GM19395 (cell line): ENCODE measurements around the gene RCBTB2.
A peak's percentile ranks its signal among the peaks of the same experiment; 100 is the strongest.

Experiments used
- ATAC-seq: cut with Tn5 transposase; IDR thresholded peaks from one replicate; pipeline ENCODE4 v1.9.1; 2021; ENCODE audit warnings: mild to moderate bottlenecking, moderate library complexity; ENCODE audit not compliant: unreplicated experiment

RCBTB2 gene

DNA sequence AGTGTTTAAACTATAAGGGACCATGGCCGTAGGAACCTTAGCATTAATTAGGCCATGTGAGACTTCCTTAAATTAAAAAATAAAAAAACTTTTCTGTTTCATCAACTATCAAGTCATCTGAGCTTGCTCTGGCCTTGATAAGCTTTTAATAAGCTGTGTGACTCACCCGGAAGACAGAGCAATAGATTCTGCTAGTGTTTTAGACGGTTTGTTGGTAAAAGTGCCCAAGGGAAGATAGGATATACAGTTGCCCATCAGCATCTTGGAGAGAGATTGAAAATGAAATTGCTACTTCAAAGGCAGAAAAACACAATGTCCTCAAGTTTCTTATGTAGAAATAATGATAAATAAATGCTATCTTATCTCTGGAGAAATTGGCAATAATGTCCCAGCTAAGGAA, 31.2 kb upstream of the RCBTB2 start:
- ATAC-seq: no peak

DNA sequence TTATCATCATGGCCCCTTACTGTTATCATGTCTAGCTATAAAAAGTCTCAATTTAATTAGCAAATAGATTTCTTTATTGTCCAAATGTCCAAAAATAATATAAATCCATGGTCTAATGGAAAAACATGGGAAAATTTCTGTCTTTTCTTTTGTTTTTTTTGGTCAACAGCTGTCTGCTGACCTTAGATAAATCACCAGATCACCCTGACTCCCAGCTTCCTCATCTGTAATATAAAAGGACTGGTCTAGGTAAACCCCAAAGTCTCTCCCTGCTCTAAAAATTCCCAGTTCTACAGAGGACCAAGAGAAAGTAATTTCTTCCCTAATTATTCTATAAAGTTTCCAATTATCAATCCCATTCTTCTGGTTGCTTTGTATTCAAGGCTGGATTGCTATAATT, 30.7 kb upstream of the RCBTB2 start:
- ATAC-seq: no peak

DNA sequence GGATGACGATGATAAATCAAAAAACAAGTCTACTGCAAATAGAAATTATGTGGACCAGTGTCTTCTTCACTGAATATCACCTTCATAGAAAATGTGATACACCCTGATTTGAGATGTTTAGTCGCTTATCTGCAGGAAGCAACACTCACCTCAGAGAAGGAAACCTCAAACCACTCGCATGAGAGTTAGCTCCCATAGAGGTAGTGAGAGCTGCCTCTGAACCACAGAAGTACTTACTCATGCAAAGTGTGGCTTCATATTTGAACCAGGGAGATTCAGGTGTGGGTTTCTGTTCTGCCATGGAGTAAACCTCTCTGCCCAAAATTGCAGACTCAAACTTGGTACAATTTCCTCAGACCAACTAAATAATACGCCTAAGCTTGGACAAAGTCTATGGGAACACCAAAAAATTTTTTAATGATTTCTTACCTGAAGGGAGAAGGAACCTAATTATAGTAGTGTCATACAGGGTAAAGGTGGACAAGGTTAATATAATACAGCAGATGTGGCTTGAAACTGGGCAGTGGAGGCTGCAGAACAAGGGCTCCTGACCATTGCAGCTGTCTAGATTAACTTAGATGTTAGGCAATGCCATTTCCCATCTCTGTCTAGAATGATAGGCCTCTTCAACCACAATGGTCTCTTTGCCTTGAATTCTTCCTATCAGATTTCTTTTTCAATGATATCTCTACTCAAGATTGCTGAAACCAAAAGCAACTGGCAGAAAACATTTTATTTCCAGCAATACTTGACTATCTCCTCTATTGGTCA, 29.6 kb upstream of the RCBTB2 start:
- ATAC-seq: peak; percentile 98

DNA sequence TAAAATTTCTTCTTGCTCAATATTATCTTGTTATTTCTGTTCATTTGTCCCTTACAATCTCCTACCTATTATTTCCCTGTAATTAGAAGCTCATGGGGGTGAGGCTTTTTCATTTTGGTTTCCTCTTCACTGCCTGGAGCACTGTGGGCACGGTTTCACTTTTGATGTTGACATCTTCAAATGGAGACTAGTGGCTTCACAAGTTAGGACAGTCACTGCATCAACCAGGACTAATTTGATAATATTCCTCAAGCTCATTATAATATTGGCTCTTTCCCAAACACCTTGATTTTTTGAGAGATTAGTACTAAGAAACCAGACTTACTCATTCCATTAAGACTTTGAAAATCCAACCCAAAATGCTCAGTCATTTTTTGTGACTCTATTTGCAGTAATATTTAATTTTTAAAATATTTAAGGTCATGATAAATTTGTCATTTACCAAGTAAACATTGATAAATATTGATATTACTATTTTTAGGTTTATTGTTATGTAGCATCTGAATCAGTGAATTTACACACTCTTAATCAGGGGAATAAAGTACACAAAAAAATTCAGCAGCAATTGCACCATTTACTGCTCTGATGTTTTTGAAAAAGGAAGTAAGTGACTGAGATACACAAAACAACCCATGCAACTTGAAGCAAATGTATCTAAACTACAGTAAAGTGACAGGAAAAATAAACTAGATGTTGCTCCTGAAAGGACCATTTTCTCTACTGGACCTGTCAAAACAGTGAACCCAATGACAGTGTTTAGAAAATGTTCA, 28.8 kb upstream of the RCBTB2 start:
- ATAC-seq: no peak

DNA sequence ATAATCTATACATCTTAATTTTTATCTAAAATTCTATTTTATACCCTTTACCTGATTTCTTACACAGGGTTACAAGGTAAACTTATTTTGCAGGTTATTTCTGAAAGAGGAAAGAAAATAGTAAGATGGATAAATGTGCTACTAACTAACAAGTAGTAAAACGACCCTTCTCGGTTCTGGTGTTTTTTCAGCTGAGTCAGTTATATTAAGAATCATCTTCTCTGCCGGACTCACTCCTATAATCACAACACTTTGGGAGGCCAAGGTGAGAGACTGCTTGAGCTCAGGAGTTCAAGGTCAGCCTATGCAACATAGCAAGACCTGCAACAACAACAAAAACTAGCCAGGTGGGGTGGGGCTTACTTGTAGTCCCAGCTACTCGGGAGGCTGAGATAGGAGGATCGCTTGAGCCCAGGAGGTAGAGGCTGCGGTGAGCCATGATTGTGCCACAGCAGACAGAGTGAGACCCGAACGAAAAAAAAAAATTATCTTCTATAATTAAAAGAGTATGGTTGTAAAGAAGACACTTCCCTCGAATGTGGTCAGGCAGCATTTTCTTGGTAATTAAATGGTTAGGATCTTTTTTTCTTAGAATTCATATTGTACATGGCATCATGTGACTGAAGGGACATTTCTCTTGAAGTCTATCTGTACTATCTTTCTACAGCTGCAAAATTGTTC, 27.9 kb upstream of the RCBTB2 start:
- ATAC-seq: no peak

DNA sequence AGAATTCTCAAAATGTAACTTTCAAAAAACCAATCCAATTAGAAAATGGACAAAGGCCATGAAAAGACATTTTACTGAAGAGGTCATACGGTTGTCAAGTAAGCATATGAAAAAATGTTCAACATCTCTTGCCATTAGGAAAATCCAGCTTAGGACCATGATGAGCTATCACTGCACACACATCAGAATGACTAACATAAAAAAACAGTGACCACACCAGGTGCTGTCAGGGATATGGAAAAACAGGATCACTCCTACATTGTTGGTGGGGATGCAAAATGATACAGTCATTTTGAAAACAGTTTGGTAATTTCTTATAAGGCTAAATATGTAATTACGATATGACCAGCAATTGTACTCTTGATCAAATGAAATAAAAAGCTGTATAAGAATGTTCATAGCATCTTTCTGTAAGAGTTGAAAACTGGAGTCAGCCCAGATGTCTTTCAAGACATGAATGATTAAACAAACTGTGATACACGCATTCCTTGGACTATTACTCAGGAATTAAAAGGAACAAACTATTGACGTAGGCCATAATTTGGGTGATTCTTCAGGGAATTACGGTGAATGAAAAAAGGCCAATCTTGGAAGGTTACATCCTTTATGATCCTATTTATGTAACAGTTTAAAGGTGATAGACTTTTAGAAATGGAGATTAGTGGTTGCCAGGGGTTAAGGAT, 26.9 kb upstream of the RCBTB2 start:
- ATAC-seq: no peak

DNA sequence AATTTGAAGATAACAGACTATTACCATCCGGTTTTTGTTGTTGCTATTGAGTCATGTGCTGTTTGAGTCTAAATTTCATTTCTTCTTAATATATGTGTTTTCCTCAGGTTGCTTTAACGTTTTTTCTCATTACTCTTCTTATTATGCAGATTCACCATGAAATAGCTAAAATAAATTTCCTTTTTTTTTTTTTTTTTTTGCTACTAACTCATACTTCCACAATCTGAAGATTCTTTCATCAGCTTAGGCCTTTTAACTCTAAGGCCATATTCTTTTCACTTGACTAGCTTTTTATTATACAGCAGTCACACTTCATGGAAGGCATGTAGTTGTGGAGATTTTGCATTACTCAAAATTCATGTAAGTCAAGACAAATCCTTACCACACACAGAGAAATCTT, 23.9 kb upstream of the RCBTB2 start:
- no peak for ATAC-seq

DNA sequence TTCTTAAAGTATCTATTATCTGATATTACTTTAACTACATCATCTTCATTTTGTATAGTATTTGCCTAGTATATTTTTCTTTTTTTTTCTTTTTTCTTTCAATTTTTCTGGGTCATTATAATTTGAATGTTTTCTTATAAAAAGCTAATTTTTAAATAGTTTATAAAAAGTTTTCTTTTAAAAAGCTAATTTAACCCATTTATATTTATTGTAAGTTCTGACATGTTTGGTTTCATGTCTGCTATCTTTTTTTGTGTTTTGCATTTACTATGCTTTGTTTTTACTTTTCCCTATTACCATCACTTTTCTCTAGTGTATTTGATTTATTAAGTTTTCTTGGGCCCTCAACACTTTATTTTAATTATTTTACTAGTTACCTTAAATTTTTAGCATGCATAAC, 22.6 kb upstream of the RCBTB2 start:
- ATAC-seq: no peak

DNA sequence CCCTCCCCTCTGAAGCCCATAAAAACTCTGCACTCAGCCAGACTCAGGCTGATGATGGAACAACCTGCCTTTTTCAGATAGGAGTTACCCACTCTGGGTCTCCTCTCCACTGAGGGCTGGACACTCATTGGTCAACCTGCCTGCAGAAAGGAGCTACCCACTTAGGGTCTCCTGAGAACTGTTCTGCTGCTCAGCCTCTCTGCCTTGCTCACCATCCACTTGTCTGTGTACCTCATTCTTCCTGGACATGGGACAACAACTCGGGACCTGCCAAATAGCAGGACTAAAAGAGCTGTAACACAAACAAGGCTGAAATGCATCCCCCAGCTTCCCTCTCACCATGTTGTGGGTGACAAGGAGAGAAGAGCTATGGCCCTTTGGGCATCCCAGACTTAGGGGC, 18.4 kb upstream of the RCBTB2 start:
- ATAC-seq: no peak

DNA sequence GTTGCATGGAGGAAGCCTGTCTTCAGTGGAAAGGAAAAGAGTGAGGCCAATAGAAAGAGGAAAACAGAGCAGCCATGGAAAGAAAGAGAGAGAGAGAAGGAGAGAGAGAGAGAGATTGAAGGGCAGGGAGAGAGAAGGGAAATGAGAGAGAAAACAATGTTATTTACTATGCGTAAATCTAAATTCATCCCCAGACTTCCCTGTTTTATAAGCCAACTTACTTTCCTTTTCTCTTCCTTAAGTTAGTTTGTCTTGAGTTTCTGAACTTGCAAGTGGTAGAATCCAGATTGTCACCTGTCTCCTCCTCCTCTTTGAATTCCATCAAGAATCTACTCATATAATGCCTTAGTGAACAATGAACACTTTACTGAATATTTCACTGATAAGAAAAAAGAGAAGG, 16.8 kb upstream of the RCBTB2 start:
- no peak for ATAC-seq

DNA sequence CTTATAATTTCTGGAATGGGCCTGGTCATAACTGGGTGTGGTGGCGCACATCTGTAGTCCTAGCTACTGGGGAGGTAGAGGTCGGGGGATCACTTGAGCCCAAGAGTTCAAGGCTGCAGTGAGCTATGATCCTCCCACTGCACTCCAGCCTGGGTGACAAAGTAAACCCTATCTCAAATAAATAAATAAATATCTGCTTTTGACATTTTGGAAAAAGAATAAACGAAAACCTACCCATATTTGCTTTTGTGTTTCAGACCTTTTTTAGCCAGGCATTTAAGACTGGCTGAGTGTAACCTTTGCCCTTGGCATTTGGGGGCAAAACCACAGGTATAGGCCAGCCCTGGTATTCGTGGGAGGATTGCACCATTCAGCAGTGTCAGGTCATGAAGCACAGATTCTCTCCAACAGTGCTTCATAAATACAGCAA, 14.8 kb upstream of the RCBTB2 start:
- ATAC-seq: no peak

DNA sequence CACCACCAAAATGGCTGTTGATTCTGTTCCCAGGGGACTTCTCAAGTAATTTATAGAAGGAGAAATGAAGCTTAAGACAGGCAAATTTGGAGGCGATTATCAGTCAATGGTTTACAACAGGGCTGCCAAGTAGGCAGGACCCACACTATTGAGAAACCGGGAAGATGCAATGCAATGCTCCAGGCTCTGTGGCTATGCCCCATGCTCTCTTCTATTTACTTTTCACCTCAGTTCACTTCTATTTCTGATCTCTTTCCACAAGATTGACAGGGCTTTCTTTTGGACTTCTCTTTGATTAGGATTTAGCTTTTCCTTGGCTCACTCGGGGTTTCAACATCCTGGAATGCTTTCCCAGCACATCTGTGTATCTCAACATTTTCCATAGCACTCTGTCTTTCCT, 12.7 kb upstream of the RCBTB2 start:
- ATAC-seq: no peak

DNA sequence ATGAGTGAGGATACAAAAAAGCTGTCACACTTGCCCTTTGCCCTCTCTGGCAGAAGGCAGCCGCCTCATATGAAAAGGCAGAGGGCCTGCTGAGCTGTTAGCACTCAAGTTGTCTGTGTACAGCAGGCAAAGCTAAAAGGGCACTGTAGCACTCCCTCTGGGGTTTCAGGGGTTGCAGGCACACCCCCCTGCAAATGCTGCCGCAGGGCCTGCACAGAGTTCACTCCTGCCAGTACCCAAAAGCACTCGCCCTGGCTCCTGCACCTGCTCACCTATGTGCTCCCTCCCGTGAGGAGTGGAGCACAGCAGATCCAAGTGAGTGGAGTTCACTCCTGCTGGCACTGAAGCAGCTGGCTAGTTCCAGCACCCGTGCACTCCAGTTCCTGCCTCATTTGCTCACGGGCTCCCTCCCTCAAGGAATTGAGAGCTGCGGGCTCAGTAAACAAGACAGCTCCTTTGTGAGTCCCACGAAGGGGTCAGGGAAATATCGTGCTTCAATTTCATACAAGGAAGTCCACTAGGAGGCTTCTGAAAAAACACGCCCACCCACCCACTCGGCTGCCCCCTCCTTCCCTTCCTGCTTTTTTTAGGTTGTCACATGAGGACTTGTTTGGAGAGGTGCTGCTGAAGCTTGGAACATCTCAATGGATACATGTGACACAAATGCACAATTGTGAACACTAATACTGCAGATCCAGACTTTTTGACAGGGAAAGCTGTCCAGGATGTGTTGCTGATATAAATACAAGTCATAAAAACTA, 9.9 kb upstream of the RCBTB2 start:
- ATAC-seq: no peak

DNA sequence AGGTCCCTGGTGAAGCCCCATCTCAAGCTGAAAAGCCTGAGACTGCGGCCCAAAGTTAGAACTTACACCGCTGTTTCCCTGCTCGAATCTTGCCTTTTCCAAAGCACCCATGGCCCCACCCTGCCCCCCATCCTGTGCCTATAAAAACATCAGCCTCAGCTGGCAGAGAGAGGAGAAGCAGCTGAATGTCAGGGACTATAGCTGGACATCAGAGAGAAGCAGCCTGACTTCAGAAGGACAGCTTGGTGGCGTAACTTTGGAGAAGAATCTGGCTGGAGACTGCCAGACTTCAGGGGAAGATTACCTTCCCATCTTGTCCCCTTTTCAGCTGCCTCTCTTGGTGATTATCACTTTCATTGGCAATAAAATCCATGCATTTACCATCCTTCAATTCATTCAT, 9.3 kb upstream of the RCBTB2 start:
- no peak for ATAC-seq

DNA sequence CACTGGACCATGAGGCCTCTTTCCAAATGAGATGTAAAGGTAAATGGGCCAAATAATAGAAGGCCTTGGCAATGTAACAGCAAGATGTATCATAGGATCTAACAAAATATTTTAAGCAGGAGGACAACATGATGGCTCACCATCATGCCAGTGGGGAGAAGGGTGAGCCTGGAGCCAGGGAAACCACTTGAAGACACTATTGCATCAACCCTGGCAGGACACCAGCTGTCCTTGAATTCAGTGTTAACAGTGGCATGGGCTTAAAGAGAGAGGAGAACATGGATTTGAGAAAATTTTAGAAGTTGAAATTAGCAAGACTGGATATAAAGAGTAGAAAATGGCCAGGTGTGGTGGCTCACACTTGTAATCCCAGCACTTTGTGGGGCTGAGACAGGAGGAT, 6.7 kb upstream of the RCBTB2 start:
- ATAC-seq: no peak

DNA sequence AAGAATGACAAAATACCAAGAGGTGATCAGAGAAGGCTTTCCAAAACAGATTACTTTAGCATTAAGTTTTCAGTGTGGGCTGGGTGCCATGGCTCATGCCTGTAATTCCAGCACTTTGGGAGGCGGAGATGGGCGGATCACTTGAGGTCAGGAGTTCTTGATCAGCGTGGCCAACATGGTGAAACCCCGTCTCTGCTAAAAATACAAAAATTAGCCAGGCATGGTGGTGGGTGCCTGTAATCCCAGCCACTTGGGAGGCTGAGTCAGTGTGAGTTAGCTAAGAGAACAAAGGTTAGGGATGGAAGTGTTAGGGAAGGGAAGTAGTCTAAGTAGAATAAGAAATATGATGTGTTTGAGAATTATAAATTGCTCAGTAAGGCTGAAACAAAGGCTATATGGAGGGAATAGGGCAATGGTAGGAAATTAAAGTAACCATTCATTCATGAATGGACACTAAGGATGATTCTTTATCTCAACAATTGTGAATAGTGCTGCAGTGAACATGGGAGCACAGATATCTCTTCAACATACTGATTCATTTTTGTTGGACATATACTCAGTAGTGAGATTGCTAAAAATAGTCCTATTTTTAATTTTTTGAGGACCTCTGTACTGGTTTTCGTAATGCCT, 3.9 kb upstream of the RCBTB2 start:
- ATAC-seq: no peak

DNA sequence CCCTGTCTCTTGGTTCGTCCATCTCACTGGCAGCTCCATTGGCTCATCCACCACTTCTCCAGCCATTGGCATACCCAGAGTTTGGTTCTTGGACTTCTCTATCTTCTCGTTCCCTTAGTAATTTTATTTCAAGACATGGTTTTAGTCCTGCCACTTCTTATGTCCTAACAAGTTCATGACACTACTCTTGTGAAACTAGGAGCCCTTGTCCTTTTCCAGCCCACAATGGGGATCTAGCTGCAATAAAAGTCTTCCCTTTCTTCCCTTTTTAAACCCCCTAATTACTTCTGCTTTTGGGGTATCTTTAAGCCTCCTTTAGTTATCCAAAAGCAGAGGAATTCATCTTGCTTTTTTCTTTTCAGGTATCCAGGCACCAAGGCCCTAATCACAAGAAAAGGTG, 2.9 kb upstream of the RCBTB2 start:
- ATAC-seq: no peak

DNA sequence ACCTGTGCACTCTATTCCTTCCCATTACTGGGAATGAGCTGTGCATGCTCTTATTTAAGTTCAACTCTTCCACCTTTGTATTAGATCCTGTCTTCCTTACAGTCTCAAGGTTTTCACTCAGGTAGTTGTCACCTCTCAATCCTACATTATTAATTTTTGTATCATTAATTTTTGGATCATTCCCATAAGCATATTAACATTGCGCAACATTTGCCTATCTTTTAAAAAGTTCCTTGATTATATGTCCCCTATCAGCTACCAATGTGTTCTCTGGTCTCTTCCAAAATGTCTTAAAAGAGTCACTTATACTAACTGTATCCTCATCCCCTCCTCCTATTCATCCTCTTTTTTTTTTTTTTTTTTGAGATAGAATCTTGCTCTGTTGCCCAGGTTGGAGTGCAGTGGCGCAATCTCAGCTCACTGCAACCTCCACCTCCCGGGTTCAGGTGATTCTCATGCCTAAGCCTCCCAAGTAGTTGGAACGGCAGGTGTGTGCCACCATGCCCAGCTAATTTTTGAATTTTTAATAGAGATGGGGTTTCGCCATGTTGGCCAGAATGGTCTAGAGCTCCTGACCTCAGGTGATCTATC, 2.1 kb upstream of the RCBTB2 start:
- no peak for ATAC-seq

DNA sequence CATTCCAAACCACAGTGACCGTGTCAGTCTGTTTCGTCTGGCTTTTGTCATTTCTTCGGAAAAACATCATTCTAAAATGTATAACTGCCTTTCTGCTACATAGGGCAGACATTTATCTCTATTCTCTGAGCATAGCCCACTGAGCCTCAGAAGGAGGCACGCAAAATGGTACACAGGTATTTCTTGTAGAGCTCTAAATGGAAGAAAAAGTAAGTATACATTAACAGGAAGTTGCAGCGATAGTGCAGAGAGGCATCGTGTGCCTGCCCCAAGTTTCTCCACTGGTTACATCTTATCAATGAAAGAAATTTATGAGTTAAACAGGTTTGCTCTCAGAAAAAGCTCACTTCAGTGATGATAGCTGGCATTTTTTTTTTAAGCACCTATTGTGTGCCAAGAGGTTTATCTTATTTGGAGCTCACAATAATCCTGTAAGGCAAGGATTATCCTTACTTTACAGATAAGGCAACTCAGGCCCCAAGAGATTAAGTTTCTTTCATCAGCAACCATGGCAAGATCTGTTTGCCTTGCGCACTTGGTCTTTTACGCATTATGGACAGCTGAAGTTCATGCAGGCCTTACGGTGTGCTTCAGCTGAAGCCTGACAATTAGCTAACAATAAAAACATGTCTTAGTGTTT, 1.2 kb upstream of the RCBTB2 start:
- no peak for ATAC-seq

DNA sequence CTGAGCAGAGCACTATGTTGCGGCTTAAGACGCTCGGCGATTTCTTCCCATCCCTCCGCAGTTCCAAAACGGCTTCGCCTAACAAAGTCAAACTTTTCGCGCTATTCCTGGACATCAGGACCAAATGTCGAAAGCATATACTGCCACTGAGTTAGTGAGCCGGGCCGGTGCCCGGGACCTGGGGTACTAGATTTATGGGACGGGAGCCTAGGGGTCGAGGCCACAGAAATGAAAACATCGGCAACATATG, 699 bp downstream of the RCBTB2 start:
- peak; percentile 7 for ATAC-seq
